HCT116 (cell line): ENCODE results near the gene CSF1R. TPM values are rescaled to one million over a fixed set of nuclear protein-coding genes. Genes with fewer than 3 reads are reported as not detected.

Experiments used
- ATAC-seq: fragments of 200-7000 bp; cut with Tn5 transposase; 2 replicates; pipeline ENCODE4 v1.9.1; 2020; ENCODE audit warnings: mild to moderate bottlenecking, moderate library complexity
- BruUV-seq: library from RNA; stranded (reverse); fragments of 400-500 nt; replicated peaks from 2 replicates; lab custom pipeline; 2021; lab: Mats Ljungman, UMichigan
- CTCF ChIA-PET: fragments of 300-600 bp; sonication (Branson Sonifier 250); formaldehyde crosslinking; loops from one replicate; lab custom pipeline; 2021; ENCODE audit warnings: antibody characterized with exemption; lab: Charles Lee
- POLR2A ChIA-PET: fragments of 300-600, 350-600 bp; sonication (Branson Sonifier 250); formaldehyde crosslinking; loops from one replicate; lab custom pipeline; 2021; ENCODE audit warnings: antibody characterized with exemption; lab: Charles Lee
- RAD21 ChIA-PET, 2 experiments: fragments of 300-600 bp; sonication (Branson Sonifier 250); formaldehyde crosslinking; loops; one replicate each; lab custom pipeline; 2023; ENCODE audit warnings: low total read pairs in 2 of 2; ENCODE audit not compliant: uncharacterized antibody in 2 of 2, unreplicated experiment in 2 of 2, low non-redundant PET in 1 of 2; lab: Charles Lee
- DNase-seq: peaks from one replicate; pipeline ENCODE4 v3.0.0-alpha.2; 2010; ENCODE audit warnings: low read depth, low spot score
- H2AFZ ChIP-seq: fragments of 200-600 bp; shearing (Covaris generic), sonication (generic); 2 replicates; pipeline ENCODE4 v1.6.1; 2017; ENCODE audit warnings: low read depth, mixed run types, mixed read lengths, antibody characterized with exemption, low read length; ENCODE audit not compliant: poor library complexity, severe bottlenecking
- H3K27ac ChIP-seq: 2 replicates; pipeline ENCODE4 v1.5.1; 2012; ENCODE audit warnings: low read depth, low read length
- H3K27me3 ChIP-seq: fragments of 200-600 bp; sonication (generic); 2 replicates; pipeline ENCODE4 v1.6.1; 2016; ENCODE audit warnings: mixed run types, low read length, mixed read lengths; ENCODE audit not compliant: insufficient read depth
- H3K36me3 ChIP-seq, 2 experiments: fragments of 200-500 bp in 1 of 2; fragments of 200-600 bp in 1 of 2; sonication (Bioruptor generic) in 1 of 2; sonication (generic) in 1 of 2; 2 replicates each; pipeline versions ENCODE4 v1.5.1 to v1.6.1; 2014 to 2016; ENCODE audit warnings: low read length in 2 of 2, inconsistent platforms in 1 of 2, mixed read lengths in 1 of 2, mixed run types in 1 of 2; ENCODE audit not compliant: insufficient read depth in 2 of 2, control insufficient read depth in 1 of 2
- H3K4me1 ChIP-seq, 2 experiments: fragments of 200-600 bp in 1 of 2; sonication (generic) in 1 of 2; 2 replicates each; pipeline versions ENCODE4 v1.5.1 to v1.6.1; 2012 to 2017; ENCODE audit warnings: low read length in 2 of 2, inconsistent platforms in 1 of 2, mild to moderate bottlenecking in 1 of 2, mixed read lengths in 1 of 2, mixed run types in 1 of 2, moderate library complexity in 1 of 2; ENCODE audit not compliant: insufficient read depth in 2 of 2, control insufficient read depth in 1 of 2
- H3K4me2 ChIP-seq: fragments of 200-600 bp; sonication (generic); 2 replicates; pipeline ENCODE4 v1.6.1; 2017; ENCODE audit warnings: mixed run types, low read length, mixed read lengths
- H3K4me3 ChIP-seq, 2 experiments: fragments of 200-600 bp in 1 of 2; sonication (generic) in 1 of 2; replicated peaks in 1 of 2; 2 replicates each; pipeline ENCODE4 v1.5.1; 2011 to 2016; ENCODE audit warnings: low read length in 2 of 2, control low read depth in 1 of 2, low read depth in 1 of 2, mild to moderate bottlenecking in 1 of 2, mixed read lengths in 1 of 2, mixed run types in 1 of 2
- H3K79me2 ChIP-seq: fragments of 200-600 bp; sonication (generic); 2 replicates; pipeline ENCODE4 v1.6.1; 2017; ENCODE audit warnings: mild to moderate bottlenecking, mixed run types, low read length, moderate library complexity, mixed read lengths; ENCODE audit not compliant: insufficient read depth
- H3K9ac ChIP-seq: fragments of 200-600 bp; sonication (generic); 2 replicates; pipeline ENCODE4 v1.6.1; 2016; ENCODE audit warnings: low read length, mixed read lengths
- H3K9me2 ChIP-seq: fragments of 200-600 bp; sonication (generic), shearing (Covaris generic); 2 replicates; pipeline ENCODE4 v1.6.1; 2017; ENCODE audit warnings: mixed run types, mild to moderate bottlenecking, moderate library complexity; ENCODE audit not compliant: insufficient read depth
- H3K9me3 ChIP-seq, 2 experiments: fragments of 200-500 bp in 1 of 2; fragments of 200-600 bp in 1 of 2; sonication (Bioruptor generic) in 1 of 2; sonication (generic) in 1 of 2; 2 replicates each; pipeline ENCODE4 v1.6.1; 2014 to 2017; ENCODE audit warnings: low read length in 2 of 2, mixed read lengths in 2 of 2, inconsistent platforms in 1 of 2, low read depth in 1 of 2, mild to moderate bottlenecking in 1 of 2, mixed run types in 1 of 2, moderate library complexity in 1 of 2; ENCODE audit not compliant: control insufficient read depth in 1 of 2, insufficient read depth in 1 of 2
- H4K20me1 ChIP-seq: fragments of 200-600 bp; sonication (generic), shearing (Covaris generic); 2 replicates; pipeline ENCODE4 v1.6.1; 2017; ENCODE audit warnings: mixed run types, mild to moderate bottlenecking, moderate library complexity; ENCODE audit not compliant: insufficient read depth
- CBX3 ChIP-seq: IDR thresholded peaks from 2 replicates; pipeline ENCODE4 v1.6.1; 2012; ENCODE audit warnings: low read depth
- CEBPB ChIP-seq: IDR thresholded peaks from 2 replicates; pipeline ENCODE4 v1.6.1; 2012; ENCODE audit warnings: low read depth
- EGR1 ChIP-seq: IDR thresholded peaks from 2 replicates; pipeline ENCODE4 v1.6.1; 2012; ENCODE audit warnings: low read depth
- EZH2 ChIP-seq: fragments of 200-600 bp; sonication (generic); IDR thresholded peaks from 2 replicates; pipeline ENCODE4 v1.6.1; 2017; ENCODE audit warnings: antibody characterized with exemption, mixed run types
- EZH2phosphoT487 ChIP-seq: fragments of 200-600 bp; IDR thresholded peaks from 2 replicates; pipeline ENCODE4 v1.6.1; 2018; ENCODE audit warnings: antibody characterized with exemption, borderline replicate concordance
- FOSL1 ChIP-seq: IDR thresholded peaks from 2 replicates; pipeline ENCODE4 v1.6.1; 2012; ENCODE audit warnings: low read depth
- MAX ChIP-seq: IDR thresholded peaks from 2 replicates; pipeline ENCODE4 v1.6.1; 2012
- POLR2A ChIP-seq: IDR thresholded peaks from 2 replicates; pipeline ENCODE4 v1.7.0; 2011; ENCODE audit warnings: borderline replicate concordance; ENCODE audit not compliant: insufficient read depth, insufficient read length; ENCODE audit errors: extremely low read depth
- REST ChIP-seq: IDR thresholded peaks from 2 replicates; pipeline ENCODE4 v1.6.1; 2012; ENCODE audit warnings: low read depth
- SRF ChIP-seq: IDR thresholded peaks from 2 replicates; pipeline ENCODE4 v1.6.1; 2012; ENCODE audit warnings: low read depth
- ZFX ChIP-seq: fragments of 450-650 bp; IDR thresholded peaks from 2 replicates; pipeline ENCODE4 v1.6.1; 2017
- ZNF274 ChIP-seq: fragments of 200-500 bp; sonication (Bioruptor generic); IDR thresholded peaks from 2 replicates; pipeline ENCODE4 v1.6.1; 2014; ENCODE audit warnings: mild to moderate bottlenecking, low read depth, low read length, inconsistent platforms
- intact Hi-C: fragments of 100-400 bp; cut with micrococcal nuclease; formaldehyde crosslinking; loops from 2 replicates; pipeline ENCODE4 v1.10.0; 2022
- total RNA-seq: library from RNA; stranded (reverse); gene quantifications from one replicate; pipeline ENCODE4 v1.2.1, GENCODE V29; 2021; ENCODE audit not compliant: unreplicated experiment

CSF1R gene
- total RNA-seq, 1 experiment from 2014 or later = 0.17 TPM

- H3K9ac ChIP-seq = no peak overlapping the region
- intact Hi-C loops = loop anchor here (10.0 kb wide), 1 partner anchor 170 kb away; no protein-coding TSS in a partner anchor
- no peak overlapping the region; the same call in 1 of the 2 replicates for H3K4me2 ChIP-seq
These were observed 42.0 kb downstream of the CSF1R start for GRCh38 chr5:150044329-150044681.

GRCh38 chr5:150043657-150044328 lies 42.6 kb downstream of the CSF1R start:
- H3K4me3 ChIP-seq = no peak overlapping the region
- ATAC-seq (no peak), DNase-seq (no peak)
- no peaks in the 10 kb centered on the region for H3K9me2 ChIP-seq
- no peak overlapping the region for H3K9ac ChIP-seq
- intact Hi-C loops = loop anchor here (10.0 kb wide), 1 partner anchor 171 kb away; no protein-coding TSS in a partner anchor
- H3K27ac ChIP-seq = peak overlapping the region; percentile 16; the same call in 1 of the 2 replicates
- peaks cover 0 to 15% of the 10 kb centered on the region in 2 experiments; a peak in 2 of 4 replicates for H3K4me1 ChIP-seq
- ChIA-PET RAD21 (no interaction called here), POLR2A (no interaction called here), CTCF (interaction anchor here (1.4 kb wide), 1 partner anchor 392 kb away, joined by 3 read pairs; no protein-coding TSS in a partner anchor)
- H3K9me3 ChIP-seq = no peaks in the 10 kb centered on the region
- TF ChIP-seq EZH2phosphoT487 (no peak), MAX (no peak), EGR1 (no peak), EZH2 (no peak), POLR2A (no peak), ZNF274 (no peak), SRF (no peak), REST (no peak), ZFX (no peak)
- peaks cover 48 to 65% of the 10 kb centered on the region in 2 experiments; a peak in 3 of 4 replicates for H3K36me3 ChIP-seq
- peaks cover 14% of the 10 kb centered on the region; the same call in 1 of the 2 replicates for H3K79me2 ChIP-seq
- no peaks in the 10 kb centered on the region; the same call in 1 of the 2 replicates for H4K20me1 ChIP-seq
- no peak overlapping the region for H2AFZ ChIP-seq
- no TSS peak for BruUV-seq
- H3K27me3 ChIP-seq = no peaks in the 10 kb centered on the region
- no peak overlapping the region; the same call in 1 of the 2 replicates for H3K4me2 ChIP-seq

More at GRCh38 chr5:150044329-150044681, 42.0 kb downstream of the CSF1R start:
- TF ChIP-seq CBX3 (no peak), CEBPB (no peak), FOSL1 (no peak), ZNF274 (no peak)
- ATAC-seq = no peak
- Histone ChIP-seq H3K4me1 (peaks cover 0 to 19% of the 10 kb centered on the region in 2 experiments; a peak in 2 of 4 replicates), H3K9me2 (no peaks in the 10 kb centered on the region), H2AFZ (no peak overlapping the region), H3K36me3 (peaks cover 49 to 66% of the 10 kb centered on the region in 2 experiments; a peak in 3 of 4 replicates), H3K4me3 (no peak overlapping the region), H3K27me3 (no peaks in the 10 kb centered on the region), H3K79me2 (peaks cover 10% of the 10 kb centered on the region; the same call in 1 of the 2 replicates), H4K20me1 (no peaks in the 10 kb centered on the region; the same call in 1 of the 2 replicates), H3K9me3 (no peaks in the 10 kb centered on the region), H3K27ac (peak overlapping the region; percentile 16; the same call in 1 of the 2 replicates)
- RAD21 ChIA-PET = no interaction called here
- POLR2A ChIA-PET = no interaction called here
- BruUV-seq = no TSS peak
- CTCF ChIA-PET = interaction anchor here (1.2 kb wide), 1 partner anchor 210 kb away, joined by 3 read pairs; no protein-coding TSS in a partner anchor
- DNase-seq = no peak
